ENCODE data around the gene RASSF5.

GRCh38 chr1:206524739-206525364 lies 17.5 kb downstream of the RASSF5 start:
- TF ChIP-seq ZBTB33 (IDR thresholded peaks at IDR 0.05) (no peak), CTCF (IDR thresholded peaks at IDR 0.05; ENCODE audit: low read depth, low read length, missing input control) (no peak), FOXA1 (IDR thresholded peaks at IDR 0.05) (no peak), EGR1 (IDR thresholded peaks at IDR 0.05; ENCODE audit: low read depth in 2 of 2) (no peak), JUND (IDR thresholded peaks at IDR 0.05) (no peak), REST (IDR thresholded peaks at IDR 0.05) (no peak)
